HG02642 (cell line): ENCODE results near the gene ZIC5.

ENCODE experiments used
- ATAC-seq: cut with Tn5 transposase; IDR thresholded peaks from one replicate; pipeline ENCODE4 v1.9.1; 2021; ENCODE audit warnings: mild to moderate bottlenecking; ENCODE audit not compliant: unreplicated experiment, poor library complexity

ZIC5 gene

DNA sequence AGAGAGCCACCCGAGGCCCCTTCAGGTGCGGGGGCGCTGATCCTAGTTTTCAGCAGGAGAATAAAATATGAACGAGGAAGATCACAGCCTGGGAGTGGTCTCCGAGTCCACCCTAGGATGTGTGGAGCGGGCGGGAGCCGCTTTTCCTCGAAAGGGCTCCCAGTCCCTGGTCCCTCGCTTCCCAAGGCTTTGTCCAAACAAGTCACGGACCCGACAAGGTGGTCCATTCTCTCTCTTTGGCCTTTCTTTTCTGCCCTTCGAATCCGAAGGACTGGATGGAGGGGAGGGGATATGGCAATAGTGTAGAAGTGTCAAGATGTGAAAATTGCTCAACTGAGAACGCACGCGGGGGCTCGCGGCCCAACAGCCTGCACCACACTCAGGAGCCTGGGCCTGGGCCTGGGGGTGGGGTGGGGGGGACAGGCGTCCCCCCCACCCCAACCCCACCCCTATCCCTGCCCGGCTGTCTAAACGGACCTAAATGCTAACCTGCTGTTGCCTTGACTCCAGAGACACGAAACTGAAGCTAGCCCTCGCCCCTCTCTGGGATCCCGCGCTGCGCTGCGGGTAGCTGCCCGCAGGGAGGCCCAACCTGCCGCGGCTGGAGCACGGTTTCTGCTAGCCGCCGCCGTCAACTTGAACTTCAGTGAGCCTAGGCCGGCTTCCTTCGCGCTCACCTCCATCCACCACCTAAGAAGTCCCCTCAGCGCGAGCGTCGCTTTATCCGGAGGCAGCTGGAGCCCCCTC is 17.1 kb upstream of the ZIC5 start:
- no peak for ATAC-seq

DNA sequence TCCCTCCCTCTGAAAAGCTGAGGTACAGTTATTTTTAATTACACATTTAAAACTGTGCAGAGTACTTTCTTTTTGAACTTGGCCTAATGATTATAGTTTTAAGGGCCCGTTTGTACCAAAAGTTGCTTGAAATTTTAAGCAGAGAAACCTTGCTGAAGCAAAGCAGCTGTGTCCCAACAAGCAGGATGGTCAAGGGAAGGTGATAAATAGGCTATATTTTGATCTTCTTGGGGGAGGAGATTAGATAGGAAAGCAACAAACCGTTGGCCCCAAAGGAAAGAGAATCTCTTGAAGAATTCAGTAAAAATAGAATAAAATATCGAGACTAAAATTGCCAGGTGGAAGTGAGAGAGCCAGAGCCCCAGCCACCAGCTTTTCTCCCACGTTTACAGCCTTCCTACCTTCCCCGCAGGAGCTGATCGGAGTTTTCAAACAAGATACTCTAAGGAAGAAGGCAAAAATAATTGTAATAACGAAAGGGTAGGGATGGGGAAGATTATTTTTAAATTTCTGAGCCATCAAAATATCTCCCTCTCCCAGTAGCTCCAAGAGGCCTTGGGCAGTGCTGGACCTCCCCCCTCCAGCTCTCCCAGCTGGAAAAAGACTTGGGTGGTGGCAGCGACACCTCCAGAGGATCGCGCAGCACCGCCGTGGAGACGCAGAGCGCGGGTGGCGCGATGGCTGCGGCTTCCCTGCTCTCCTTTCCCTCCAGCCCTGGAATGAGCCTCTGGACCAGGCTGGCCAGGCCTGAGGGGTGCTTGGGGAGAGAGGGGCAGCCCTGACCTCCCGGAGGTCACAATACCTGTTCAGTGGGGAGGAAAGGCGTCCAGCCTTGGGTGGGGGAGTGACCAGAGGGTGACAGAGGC is 15.8 kb upstream of the ZIC5 start:
- no peak for ATAC-seq

DNA sequence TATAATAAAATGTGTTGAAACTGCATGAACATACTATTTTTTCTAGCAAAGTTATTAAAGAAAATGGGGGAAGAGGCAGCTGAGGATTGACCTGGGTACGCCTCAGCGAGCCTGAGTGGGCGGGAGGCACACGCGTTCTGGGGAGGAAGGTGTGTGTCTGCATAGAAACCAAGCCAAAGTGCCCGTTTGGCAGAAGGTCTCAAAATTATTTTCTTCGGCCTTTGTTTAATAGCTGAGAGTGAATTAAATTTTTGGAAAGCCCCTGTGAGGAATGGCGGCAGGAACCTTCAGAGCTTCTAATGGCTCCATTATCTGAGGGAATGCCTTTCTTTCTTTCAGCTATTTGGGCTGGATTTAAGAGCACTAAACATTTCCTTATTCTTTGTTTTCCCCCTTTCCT is 15.2 kb upstream of the ZIC5 start:
- ATAC-seq, result no peak

DNA sequence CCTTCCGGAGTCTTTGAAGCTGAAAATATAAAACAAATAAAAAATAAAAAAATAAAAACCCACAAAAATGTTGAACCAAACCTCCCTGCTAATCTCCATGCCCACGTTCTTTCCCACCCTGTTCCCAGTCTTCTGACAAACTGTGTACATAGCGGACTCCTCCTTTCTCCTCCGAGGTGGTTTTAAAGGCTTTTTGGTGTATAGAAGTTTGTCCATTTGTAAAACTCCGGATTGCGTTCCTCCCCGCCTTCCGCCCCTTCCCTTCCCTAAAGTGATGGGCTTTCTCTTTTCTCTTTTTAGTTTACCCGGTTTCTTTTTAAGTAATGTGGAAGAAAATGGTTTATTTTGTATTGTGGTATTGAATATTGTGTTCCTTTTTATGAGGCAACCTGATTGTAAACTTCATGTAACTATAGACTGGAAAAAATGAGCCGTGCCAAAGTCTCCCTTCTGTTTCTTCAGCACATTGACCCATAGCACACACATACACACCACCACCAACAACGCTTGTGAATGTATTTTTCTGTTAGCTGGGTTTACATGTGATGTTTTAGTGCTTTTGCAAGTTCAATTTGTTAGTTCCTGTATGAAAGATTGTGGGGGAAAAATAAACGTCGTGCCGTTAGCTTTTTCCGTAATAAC is 14.4 kb upstream of the ZIC5 start:
- no peak for ATAC-seq

DNA sequence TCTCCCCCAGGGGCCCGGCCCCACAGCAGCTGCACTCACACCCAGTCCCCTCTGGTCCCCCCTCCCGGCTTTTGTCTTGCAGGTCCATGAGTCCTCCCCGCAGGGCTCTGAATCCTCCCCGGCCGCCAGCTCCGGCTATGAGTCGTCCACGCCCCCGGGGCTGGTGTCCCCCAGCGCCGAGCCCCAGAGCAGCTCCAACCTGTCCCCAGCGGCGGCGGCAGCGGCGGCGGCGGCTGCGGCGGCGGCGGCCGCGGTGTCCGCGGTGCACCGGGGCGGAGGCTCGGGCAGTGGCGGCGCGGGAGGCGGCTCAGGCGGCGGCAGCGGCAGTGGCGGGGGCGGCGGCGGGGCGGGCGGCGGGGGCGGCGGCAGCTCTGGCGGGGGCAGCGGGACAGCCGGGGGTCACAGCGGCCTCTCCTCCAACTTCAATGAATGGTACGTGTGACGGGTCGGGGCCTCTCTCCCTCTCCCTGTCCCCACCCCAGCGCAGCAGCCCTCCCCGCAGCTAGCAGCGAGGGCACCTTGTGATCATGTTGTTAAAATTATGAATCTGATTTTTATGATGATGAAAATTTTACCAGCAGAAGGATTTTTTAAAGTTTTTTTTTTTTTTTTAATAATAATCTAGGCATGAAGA is 13.8 kb upstream of the ZIC5 start:
- no peak for ATAC-seq

DNA sequence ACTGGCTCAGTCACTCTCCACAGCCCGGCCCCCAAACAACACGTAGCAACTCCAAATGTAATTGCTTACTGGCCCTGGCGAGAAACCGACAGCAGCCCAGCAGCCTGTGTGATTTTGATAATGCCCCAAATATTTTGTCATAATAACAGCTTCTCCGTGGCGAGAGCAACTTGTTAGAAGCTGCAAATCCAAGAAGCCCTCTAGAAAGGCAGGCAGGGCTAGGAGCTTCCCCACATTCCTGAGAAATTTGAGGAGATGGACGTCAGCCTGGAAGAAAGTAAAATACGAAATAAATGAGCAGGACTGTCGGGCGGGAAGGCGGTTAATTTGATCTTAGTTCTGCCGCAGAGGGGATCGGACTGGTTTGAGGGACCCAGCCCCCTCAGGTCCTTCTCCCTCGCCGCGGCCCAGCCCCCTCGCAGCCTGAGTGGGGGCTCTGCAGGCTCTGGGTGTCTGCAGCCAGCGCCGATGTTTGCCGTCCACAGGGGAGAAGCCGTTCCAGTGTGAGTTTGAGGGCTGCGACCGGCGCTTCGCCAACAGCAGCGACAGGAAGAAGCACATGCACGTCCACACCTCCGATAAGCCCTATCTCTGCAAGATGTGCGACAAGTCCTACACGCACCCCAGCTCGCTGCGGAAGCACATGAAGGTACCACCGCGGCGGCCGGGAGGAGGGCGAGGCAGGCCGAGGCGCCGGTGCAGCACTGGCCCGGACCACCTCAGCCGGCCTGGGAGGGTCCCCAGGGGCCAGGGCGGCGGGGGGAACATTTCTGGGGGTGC is 13.1 kb upstream of the ZIC5 start:
- no peak for ATAC-seq

DNA sequence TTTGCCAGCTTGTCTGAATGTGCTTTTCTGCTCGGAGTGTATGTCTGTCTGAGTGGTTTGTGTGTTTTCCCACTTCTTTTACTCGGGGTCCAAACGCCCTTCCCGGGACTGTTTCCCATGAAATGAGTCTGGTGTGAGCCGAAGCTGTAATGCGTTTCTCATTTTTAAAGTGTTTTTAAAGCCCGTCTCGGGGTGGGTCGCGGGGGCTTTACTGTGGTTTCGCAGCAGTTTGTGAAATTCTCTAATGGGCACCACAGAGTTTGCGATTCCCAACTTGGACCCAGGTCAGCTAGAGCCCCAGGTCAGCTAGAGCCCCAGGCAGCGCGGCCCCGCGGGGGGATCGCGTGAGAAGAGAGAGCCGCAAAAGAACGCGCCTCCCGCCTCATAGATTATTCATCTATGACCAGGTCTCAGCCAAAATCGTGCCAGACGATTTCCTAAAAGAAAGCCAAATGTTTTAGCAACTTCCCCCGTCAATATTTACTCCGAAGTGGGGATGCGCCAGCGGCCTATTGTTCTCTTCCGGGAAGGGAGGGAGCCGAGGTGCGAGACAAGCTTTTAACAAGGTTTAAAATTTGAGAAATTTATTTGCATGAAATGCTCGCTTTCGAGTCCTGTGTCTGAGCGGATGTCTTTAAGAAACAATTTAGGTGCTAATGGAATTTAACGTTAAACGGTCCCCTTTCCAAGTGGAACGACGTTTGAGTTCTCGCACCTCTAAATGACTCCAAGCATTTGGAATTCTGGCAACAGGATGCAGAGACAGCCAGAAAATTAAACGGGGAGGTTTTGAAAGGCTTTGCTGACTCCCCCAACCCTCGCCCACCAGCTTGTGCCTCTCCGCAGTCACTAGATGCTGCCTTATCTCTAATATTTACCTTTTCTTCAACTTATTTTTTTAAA is 12.2 kb upstream of the ZIC5 start:
- ATAC-seq, result no peak

DNA sequence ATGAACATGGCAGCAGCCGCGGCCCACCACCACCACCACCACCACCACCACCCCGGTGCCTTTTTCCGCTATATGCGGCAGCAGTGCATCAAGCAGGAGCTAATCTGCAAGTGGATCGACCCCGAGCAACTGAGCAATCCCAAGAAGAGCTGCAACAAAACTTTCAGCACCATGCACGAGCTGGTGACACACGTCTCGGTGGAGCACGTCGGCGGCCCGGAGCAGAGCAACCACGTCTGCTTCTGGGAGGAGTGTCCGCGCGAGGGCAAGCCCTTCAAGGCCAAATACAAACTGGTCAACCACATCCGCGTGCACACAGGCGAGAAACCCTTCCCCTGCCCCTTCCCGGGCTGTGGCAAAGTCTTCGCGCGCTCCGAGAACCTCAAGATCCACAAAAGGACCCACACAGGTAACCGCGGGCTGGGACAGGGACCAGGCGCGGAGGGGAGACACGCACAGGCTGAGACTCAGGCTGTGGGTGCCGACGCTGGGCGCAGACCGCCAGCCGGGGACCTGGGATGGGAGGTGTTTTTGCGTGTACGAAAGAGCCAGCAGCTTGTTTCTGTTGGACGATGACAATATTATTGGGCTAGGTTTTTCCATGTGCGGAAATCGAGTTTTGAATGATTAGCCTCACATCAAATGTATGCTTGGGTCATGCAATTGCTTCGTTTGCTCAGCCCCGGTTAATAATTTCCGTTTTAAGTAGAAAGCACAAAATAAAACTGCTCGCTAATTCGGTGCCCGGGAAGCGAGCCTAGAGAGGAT is 11.3 kb upstream of the ZIC5 start:
- no peak for ATAC-seq

DNA sequence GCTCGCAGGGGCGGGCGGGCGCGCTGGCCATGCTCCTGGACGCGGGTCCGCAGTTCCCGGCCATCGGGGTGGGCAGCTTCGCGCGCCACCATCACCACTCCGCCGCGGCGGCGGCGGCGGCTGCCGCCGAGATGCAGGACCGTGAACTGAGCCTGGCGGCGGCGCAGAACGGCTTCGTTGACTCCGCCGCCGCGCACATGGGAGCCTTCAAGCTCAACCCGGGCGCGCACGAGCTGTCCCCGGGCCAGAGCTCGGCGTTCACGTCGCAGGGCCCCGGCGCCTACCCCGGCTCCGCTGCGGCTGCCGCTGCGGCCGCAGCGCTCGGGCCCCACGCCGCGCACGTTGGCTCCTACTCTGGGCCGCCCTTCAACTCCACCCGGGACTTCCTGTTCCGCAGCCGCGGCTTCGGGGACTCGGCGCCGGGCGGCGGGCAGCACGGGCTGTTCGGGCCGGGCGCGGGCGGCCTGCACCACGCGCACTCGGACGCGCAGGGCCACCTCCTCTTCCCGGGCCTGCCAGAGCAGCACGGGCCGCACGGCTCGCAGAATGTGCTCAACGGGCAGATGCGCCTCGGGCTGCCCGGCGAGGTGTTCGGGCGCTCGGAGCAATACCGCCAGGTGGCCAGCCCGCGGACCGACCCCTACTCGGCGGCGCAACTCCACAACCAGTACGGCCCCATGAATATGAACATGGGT is 10.6 kb upstream of the ZIC5 start:
- ATAC-seq, result no peak

DNA sequence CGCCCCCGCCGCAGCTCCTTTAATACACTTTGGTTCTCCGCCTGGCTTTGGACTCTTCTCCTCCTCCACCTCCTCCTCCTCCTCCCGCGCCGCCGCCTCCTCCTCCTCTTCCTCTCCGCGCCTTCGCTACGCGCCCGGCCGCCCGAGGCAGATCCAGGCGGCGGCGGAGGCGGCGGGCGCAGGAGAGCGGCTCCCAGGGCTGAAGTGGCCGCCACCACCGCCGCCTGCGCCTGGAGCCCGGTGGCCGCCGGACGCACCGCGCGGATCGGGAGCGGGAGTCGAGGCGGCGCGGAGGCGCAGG is 10.1 kb upstream of the ZIC5 start, which contains the start of gene ZIC2:
Gene ZIC2 (plus strand): TSS at position 50 of the 301 bp plus-strand sequence. CDS start 281 bp downstream, outside the sequence.
- ATAC-seq, result no peak

DNA sequence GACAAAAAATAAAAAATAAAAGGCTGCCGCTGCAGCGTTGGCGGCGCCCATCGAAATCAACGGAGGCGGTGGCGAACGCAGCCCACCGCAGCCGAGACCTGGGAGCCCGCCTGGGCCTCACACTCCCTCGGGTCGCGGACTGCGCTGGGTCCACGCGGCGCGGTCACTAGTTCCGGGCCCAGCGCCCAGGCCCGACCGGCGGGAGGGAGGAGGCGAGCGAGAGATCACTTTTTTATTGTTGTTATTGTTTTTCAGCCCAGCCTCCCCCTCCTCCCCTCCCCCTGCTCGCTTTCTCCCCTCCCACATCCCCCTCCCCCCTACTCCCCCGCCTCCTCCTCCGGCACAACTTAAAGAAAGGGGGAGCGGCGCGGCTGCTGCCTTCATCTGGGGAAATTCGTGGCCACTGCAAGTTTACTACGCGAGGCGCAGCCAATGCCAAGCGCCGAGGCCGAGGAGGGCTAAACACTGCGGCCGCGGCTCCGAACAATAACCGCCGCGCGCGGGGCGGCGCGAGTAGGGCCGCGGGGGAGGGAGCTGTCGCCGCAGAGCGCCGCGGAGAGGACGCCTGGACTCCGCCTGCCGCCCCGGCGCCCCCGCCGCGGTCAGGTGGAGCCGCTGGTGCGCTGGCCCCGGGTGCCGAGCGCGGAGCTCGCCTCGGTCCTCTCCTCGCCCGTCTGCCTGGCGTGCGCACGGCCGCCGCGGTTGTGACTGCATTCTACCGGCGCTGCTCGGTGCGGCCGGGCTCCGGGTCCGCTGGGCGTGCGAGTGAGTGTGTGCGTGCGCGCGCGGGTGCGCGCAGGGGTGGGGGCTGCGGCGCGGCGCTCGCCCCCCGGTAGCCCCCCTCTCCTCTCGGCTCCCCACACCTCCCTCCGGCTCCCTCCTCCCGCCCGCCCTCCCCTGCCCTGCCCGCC is 9.5 kb upstream of the ZIC5 start:
- ATAC-seq, result no peak

DNA sequence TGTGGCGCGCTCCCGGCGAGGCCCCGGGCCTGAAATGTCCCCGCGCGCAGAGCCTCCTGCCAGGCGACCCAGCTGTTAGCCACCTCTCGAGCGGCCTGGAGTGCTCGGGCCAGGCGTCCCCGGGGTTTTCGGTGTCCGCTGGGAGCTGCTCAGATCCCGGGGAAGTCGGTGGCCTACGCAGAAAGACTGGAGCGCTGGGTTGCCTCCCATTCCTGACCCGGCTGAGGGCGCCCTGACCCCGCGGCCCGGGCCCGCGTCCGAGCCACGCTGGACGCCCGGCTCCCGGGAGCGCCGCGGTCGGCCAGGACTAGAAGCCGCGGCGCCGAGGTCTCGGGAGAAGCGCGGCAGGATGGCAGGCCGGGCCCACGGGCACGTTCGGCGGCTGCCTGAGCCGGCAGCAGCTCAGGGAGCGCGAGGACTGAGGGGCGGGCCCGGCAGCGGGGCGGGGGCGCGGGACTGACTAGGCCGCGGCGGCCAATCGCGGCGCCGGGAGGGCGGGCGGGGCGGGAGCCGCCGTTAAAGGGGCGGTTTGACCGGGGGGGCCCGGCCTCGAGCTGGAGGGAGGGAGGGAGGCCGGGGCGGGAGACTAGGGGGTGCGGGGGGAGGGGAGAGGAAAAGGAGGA is 8.7 kb upstream of the ZIC5 start:
- peak; percentile 56 for ATAC-seq

DNA sequence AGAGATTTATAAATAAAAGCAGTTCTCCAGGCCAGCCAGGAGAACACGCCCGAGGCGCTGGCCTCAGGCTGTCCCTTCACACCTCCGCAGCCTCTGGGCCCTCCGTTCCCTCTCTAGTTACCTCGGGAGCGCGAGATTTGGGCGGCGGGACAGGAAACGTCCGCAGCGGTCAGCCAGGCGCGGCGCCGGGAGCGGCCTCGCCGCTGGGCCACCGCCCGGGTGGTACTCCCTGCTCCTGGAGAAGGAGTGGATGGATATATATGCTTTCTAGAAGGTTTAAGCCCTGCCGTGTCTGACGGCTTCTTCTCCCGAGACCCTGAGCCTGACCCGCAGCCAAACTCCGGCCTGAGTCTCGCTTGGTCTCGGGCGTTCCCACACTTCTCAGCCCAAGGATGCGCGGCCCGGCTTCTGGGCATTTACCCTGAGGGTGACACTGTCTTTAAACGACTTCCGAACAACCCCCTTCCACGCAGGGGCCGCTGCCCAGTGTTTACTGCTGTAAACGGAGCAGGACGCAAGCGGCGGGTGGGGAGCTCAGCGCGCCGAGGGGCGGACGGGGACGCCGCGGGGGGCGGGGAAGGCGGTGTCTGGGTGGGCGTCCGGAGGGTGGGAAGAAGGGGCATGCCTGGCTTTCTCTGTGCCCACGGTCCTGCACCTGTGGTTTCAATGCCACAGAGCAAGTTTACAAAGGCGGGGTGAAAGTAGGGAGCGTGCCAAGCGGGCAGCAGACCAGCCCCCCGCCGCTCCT is 8.1 kb upstream of the ZIC5 start:
- ATAC-seq, result no peak

DNA sequence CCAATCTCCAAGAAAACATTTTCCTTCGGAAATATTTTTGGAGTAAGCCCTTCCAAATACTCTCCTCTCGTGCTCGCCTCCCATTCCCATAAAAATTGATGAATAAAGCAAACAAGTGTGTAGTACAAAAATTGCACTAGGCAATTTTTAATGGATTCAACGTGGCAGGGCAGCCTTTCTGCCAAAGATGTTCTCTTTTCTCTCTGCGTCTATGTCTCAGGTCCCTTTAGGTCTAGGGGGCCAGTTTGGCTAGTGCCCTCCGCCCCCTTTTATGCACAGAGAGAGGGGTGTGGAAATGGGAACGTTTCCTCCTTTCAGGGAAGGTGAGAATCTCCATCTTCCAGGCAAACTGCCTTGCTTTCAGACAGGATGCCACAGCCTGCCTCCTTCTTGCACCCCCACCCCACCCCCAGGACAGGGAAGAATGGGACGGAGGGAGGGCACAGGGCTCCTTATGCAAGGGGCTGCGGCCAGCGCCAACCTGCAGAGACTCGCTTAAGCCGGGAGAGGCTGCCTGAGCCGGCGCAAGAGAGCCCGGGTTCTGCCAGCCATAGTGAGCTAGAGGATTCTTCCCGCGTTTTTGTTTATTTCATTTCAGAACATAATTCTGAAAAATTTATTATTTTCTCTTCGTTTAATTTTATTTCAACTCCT is 7.4 kb upstream of the ZIC5 start:
- no peak for ATAC-seq
